ENCODE measurements around the gene SGIP1. TPM values are rescaled to one million over a fixed set of nuclear protein-coding genes. Genes with fewer than 3 reads are reported as not detected.
"Not testable (repeated sequence)": the region's sequence is repeated elsewhere in the genome, so short reads cannot be mapped to it uniquely, and the experiment has no call there.

The SGIP1 gene
- total and polyA plus RNA-seq, 2 of the 4 experiments (the other 2 are of a cell fraction), result 27.1 to 42.7 TPM

DNA sequence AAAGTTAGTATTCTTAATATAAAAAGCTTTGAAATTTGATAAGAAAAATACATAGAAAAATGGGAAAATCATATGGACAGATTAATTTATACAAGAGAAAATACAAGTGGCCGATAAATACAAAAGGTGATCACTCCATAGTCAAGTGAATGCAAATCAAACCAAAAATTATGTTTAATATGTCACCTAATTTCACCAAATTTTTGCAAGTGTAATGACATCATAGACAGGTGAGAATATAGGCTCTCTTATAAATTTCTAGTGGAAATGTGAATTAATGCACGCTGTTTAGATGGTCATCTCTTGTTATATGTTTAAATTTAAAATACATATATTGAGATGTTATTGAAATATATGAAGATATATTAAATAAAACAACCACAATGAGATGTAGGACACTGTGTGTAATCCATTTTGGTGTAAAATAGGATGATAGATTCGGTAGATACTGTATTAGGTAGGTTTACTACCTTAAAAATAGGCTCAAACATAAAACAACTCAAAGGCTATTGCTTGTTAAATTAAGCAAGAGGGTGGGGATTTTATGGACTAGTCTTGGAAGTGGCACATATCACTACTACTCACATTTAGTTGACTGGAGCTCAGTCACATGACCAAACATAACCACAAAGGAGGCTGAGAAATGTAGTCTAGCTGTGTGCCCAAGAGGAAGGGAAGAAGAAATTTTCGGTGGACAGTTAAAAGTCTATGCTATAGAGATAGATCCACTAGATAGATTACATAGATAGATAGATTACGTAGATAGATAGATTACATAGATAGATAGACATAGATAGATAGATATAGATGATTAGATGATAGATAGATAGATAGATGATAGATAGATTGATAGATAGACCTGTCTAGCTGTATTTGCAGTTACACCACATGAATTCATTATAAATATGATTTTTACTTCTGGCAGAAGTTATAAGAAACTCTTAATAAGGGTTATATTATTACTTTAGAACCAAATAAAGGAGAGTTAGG, 258.0 kb downstream of the SGIP1 start (continued):
- TF ChIP-seq SMC3 (IDR thresholded peaks at IDR 0.05; ENCODE audit: low read depth, low read length) (no peak), RAD21 (IDR thresholded peaks at IDR 0.05; ENCODE audit: low read length) (no peak)

DNA sequence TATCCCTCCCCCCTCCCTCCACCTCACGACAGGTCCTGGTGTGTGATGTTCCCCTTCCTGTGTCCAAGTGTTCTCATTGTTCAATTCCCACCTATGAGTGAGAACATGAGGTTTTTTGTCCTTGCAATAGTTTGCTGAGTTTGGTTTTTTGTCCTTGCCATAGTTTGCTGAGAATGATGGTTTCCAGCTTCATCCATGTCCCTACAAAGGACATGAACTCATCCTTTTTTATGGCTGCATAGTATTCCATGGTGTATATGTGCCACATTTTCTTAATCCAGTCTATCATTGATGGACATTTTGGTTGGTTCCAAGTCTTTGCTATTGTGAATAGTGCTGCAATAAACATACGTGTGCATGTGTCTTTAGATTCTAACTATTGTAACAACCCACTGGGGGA, 261.9 kb downstream of the SGIP1 start:
- H2AK9ac ChIP-seq (replicated peaks; ENCODE audit: low read depth, low read length, poor library complexity); H3K56ac ChIP-seq (ENCODE audit: extremely low read depth, insufficient read depth, low read length); H2AK5ac ChIP-seq (ENCODE audit: low read depth, low read length); H3K79me1 ChIP-seq (ENCODE audit: low read depth in 1 of 2, low read length in 2 of 2); H2BK15ac ChIP-seq (ENCODE audit: low read depth, low read length); POLR2A ChIA-PET (ENCODE audit: unreplicated experiment); dilution Hi-C loops (cut with HindIII; ENCODE audit: low sequenced_read_pairs, unreplicated experiment); H3K4me3 ChIP-seq (ENCODE audit: insufficient read depth, low read depth, low read length); H3K4me1 ChIP-seq (ENCODE audit: control insufficient read depth, insufficient read depth, low read length); H4K8ac ChIP-seq (ENCODE audit: low read depth in 2 of 2, low read length in 2 of 2); H3K14ac ChIP-seq (replicated peaks; ENCODE audit: low read depth, low read length); BruUV-seq (replicated peaks); DNase-seq; H4K91ac ChIP-seq (ENCODE audit: insufficient read depth, low read depth, low read length); intact Hi-C loops (cut with micrococcal nuclease); H3K27ac ChIP-seq (ENCODE audit: insufficient read depth, low read length); H4K20me1 ChIP-seq (ENCODE audit: insufficient read depth, low read length); H3K4me2 ChIP-seq (ENCODE audit: low read depth, low read length); H2AFZ ChIP-seq (replicated peaks; ENCODE audit: low read length, poor library complexity); in situ Hi-C loops (cut with MboI; ENCODE audit: low sequenced_read_pairs); H2BK5ac ChIP-seq (ENCODE audit: low read depth, low read length, poor library complexity, severe bottlenecking); H3K18ac ChIP-seq (ENCODE audit: low read depth, low read length); H3K27me3 ChIP-seq (ENCODE audit: control insufficient read depth, insufficient read depth, low read length); CTCF ChIA-PET; H3K9me1 ChIP-seq (ENCODE audit: insufficient read depth, low read length); H3K9me3 ChIP-seq (ENCODE audit: control insufficient read depth, insufficient read depth, low read length); H3K36me3 ChIP-seq (ENCODE audit: control insufficient read depth, insufficient read depth, low read length); H4K5ac ChIP-seq (ENCODE audit: low read depth, low read length); H2BK20ac ChIP-seq (ENCODE audit: low read depth, low read length); H3K4ac ChIP-seq (ENCODE audit: low read depth, low read length); ATAC-seq (ENCODE audit: low read depth); H2BK120ac ChIP-seq (ENCODE audit: low read depth, low read length); H3K9ac ChIP-seq (ENCODE audit: low read depth, low read length); H3K23ac ChIP-seq (ENCODE audit: low read depth, low read length): not testable (repeated sequence)
- no CpG with 5 or more reads among the region's 2 CpGs for WGBS, 2 experiments (ENCODE audit: extremely low coverage in 2 of 2, insufficient read length in 1 of 2)

Small RNAs within 50 kb of the gene (microRNA-seq; reads per million reads assigned to microRNA genes)
- gene MIR3117 (ENCODE audit: insufficient read depth in 1 of 2, insufficient read length in 1 of 2, unreplicated experiment in 1 of 2), result 188 to 414 reads per million in 2 experiments

Small RNAs within 50 kb of the gene (small RNA-seq; reads per million reads assigned to genes)
- gene MIR3117, result 7.1 to 773 (median 248) reads per million in 5 experiments

Other genes with a start within 250 kb of the SGIP1 start
- gene DYNLT5, start 218.3 kb downstream of the SGIP1 start, total RNA-seq (2012; rRNA removed), result 0.18 and 0.28 TPM in 2 replicates
- gene DYNLT5, start 218.3 kb downstream of the SGIP1 start, polyA plus RNA-seq (2012; rRNA removed), result 0.09 and 0.12 TPM in 2 replicates

Measured in IMR-90 (cell line).